HL-60 (cell line): ENCODE data around the gene RIPOR2.
A peak's percentile ranks its signal among the peaks of the same experiment; 100 is the strongest.

ENCODE experiments used
- DNase-seq, 2 experiments: peaks; one replicate each; pipeline ENCODE4 v3.0.0-alpha.2; 2010 to 2020; ENCODE audit warnings: low read depth in 1 of 2, low spot score in 1 of 2
- H3K27ac ChIP-seq: fragments of 250-450 bp; sonication (Bioruptor Pico); replicated peaks from 2 replicates; pipeline ENCODE4 v1.5.1; 2020; ENCODE audit warnings: mild to moderate bottlenecking, moderate library complexity
- H3K27me3 ChIP-seq: fragments of 250-450 bp; sonication (Bioruptor Pico); 2 replicates; pipeline ENCODE4 v1.5.1; 2021; ENCODE audit warnings: mild to moderate bottlenecking, moderate library complexity; ENCODE audit not compliant: insufficient read depth, poor library complexity, severe bottlenecking
- H3K4me3 ChIP-seq: replicated peaks from 2 replicates; pipeline ENCODE4 v1.5.1; 2011; ENCODE audit warnings: mild to moderate bottlenecking, control low read depth, low read length; ENCODE audit not compliant: insufficient read depth
- CTCF ChIP-seq: IDR thresholded peaks from one replicate; pipeline ENCODE4 v1.5.1; 2011; ENCODE audit warnings: low read length, control low read depth, inconsistent platforms; ENCODE audit not compliant: insufficient read depth
- GABPA ChIP-seq: IDR thresholded peaks from 2 replicates; pipeline ENCODE4 v1.6.1; 2012; ENCODE audit warnings: low read depth
- POLR2AphosphoS5 ChIP-seq: IDR thresholded peaks from 2 replicates; pipeline ENCODE4 v1.6.1; 2012; ENCODE audit warnings: low read depth
- REST ChIP-seq: IDR thresholded peaks from 2 replicates; pipeline ENCODE4 v1.6.1; 2012; ENCODE audit warnings: low read depth; ENCODE audit not compliant: insufficient replicate concordance
- SPI1 ChIP-seq: IDR thresholded peaks from 2 replicates; pipeline ENCODE4 v1.6.1; 2012; ENCODE audit warnings: low read depth, mild to moderate bottlenecking, borderline replicate concordance

Gene RIPOR2

GRCh38 chr6:24974182-24975171 is 38.7 kb upstream of the RIPOR2 start:
- DNase-seq: no peak
- TF ChIP-seq POLR2AphosphoS5 (no peak), SPI1 (peak; percentile 19; the same call in 1 of the 2 replicates)

GRCh38 chr6:24972311-24972958 is 36.7 kb upstream of the RIPOR2 start:
- Histone ChIP-seq H3K27me3 (no peaks in the 10 kb centered on the region), H3K27ac (no peak overlapping the region), H3K4me3 (no peak overlapping the region)
- TF ChIP-seq GABPA (no peak), CTCF (no peak)
- no peak for DNase-seq

More at GRCh38 chr6:24974182-24975171, 38.7 kb upstream of the RIPOR2 start:
- Histone ChIP-seq H3K4me3 (no peak overlapping the region), H3K27ac (no peak overlapping the region), H3K27me3 (no peaks in the 10 kb centered on the region)

- Histone ChIP-seq H3K27ac (no peak overlapping the region), H3K4me3 (no peak overlapping the region), H3K27me3 (no peaks in the 10 kb centered on the region)
- no peak for DNase-seq
- TF ChIP-seq REST: no peak
- TF ChIP-seq CTCF: no peak
- no peak for TF ChIP-seq GABPA
- TF ChIP-seq POLR2AphosphoS5: no peak
- no peak for TF ChIP-seq SPI1
Observed at GRCh38 chr6:24971067-24971466, 35.3 kb upstream of the RIPOR2 start.

- no peak for TF ChIP-seq SPI1
- TF ChIP-seq GABPA: no peak
- no peak for TF ChIP-seq REST
- H3K27ac ChIP-seq: no peak overlapping the region
- H3K4me3 ChIP-seq: no peak overlapping the region
- no peak for DNase-seq
- H3K27me3 ChIP-seq: no peaks in the 10 kb centered on the region
Observed at GRCh38 chr6:24969343-24969860, 33.6 kb upstream of the RIPOR2 start.
